Ascending aorta (tissue), 2 donors: ENCODE data around the gene GATA1. TPM values are rescaled to one million over a fixed set of nuclear protein-coding genes. Genes with fewer than 3 reads are reported as not detected.

Experiments
- DNase-seq, 2 donors: peaks; one replicate each; pipeline ENCODE4 v3.0.0-alpha.2; 2019; ENCODE audit warnings: low spot score in 2 of 2
- H3K27ac ChIP-seq, 2 donors: fragments of 200-600 bp; sonication (generic); one replicate each; pipeline ENCODE4 v1.5.1; 2016 to 2017; ENCODE audit warnings: mild to moderate bottlenecking in 1 of 2
- H3K27me3 ChIP-seq: fragments of 200-600 bp; sonication (generic); one replicate; pipeline ENCODE4 v1.5.1; 2017
- H3K36me3 ChIP-seq, 2 donors: fragments of 200-600 bp; sonication (generic); one replicate each; pipeline ENCODE4 v1.5.1; 2016
- H3K4me1 ChIP-seq, 2 donors: fragments of 200-600 bp; sonication (generic); one replicate each; pipeline ENCODE4 v1.5.1; 2016 to 2017; ENCODE audit warnings: mild to moderate bottlenecking in 1 of 2
- H3K4me3 ChIP-seq, 2 donors: fragments of 200-600 bp; sonication (generic); one replicate each; pipeline ENCODE4 v1.5.1; 2016 to 2017; ENCODE audit warnings: mild to moderate bottlenecking in 1 of 2
- H3K9me3 ChIP-seq, 2 donors: fragments of 200-600 bp; sonication (generic); one replicate each; pipeline ENCODE4 v1.5.1; 2016
- CTCF ChIP-seq, 3 experiments: fragments of 200-600 bp in 2 of 3; fragments of 450-650 bp in 1 of 3; sonication (generic) in 2 of 3; IDR thresholded peaks; one replicate each; pipeline ENCODE4 v1.5.1; 2016 to 2019; ENCODE audit warnings: antibody characterized with exemption in 3 of 3, mild to moderate bottlenecking in 1 of 3, moderate library complexity in 1 of 3
- intact Hi-C: fragments of 100-400 bp; cut with DNase I; formaldehyde crosslinking; loops from one replicate; pipeline ENCODE4 v1.15.1; 2023
- total RNA-seq: library from RNA; depleted of rRNA; stranded (reverse); fragments of >200 nt; gene quantifications from one replicate; pipeline ENCODE4 v1.1.0, GENCODE V29; 2016

Gene GATA1
- total RNA-seq, 1 donor from 2014 or later = not detected

GRCh38 chrX:48794911-48795515 lies 8.6 kb downstream of the GATA1 start:
- no peaks in the 10 kb centered on the region for H3K36me3 ChIP-seq
- no peaks in the 10 kb centered on the region for H3K4me1 ChIP-seq
- intact Hi-C loops = no loop called here
- no peak overlapping the region for H3K27ac ChIP-seq
- H3K4me3 ChIP-seq = no peak overlapping the region
- H3K27me3 ChIP-seq = no peaks in the 10 kb centered on the region
- DNase-seq = no peak
- no peak for TF ChIP-seq CTCF (IDR thresholded peaks at IDR 0.05)
- no peaks in the 10 kb centered on the region for H3K9me3 ChIP-seq

- Histone ChIP-seq H3K4me3 (no peak overlapping the region), H3K4me1 (no peaks in the 10 kb centered on the region), H3K27me3 (no peaks in the 10 kb centered on the region), H3K36me3 (no peaks in the 10 kb centered on the region), H3K27ac (no peak overlapping the region), H3K9me3 (no peaks in the 10 kb centered on the region)
- no peak for TF ChIP-seq CTCF (IDR thresholded peaks at IDR 0.05)
- no peak for DNase-seq
- intact Hi-C loops = no loop called here
These were observed 11.9 kb downstream of the GATA1 start for GRCh38 chrX:48798318-48798717.

GRCh38 chrX:48800574-48801279 lies 14.3 kb downstream of the GATA1 start:
- TF ChIP-seq CTCF (IDR thresholded peaks at IDR 0.05) = no peak
- no peaks in the 10 kb centered on the region for H3K9me3 ChIP-seq
- DNase-seq = no peak
- peak overlapping the region; percentile 88 to 90 for H3K27ac ChIP-seq
- no peaks in the 10 kb centered on the region for H3K27me3 ChIP-seq
- peaks cover 0 to 2% of the 10 kb centered on the region in 2 donors for H3K36me3 ChIP-seq
- peak overlapping the region; percentile 68 to 73 for H3K4me3 ChIP-seq
- no peaks in the 10 kb centered on the region for H3K4me1 ChIP-seq
- intact Hi-C loops = loop anchor here (1.0 to 10.0 kb wide), 8 partner anchors 63 to 1122 kb away; partner anchors contain the start of genes CLCN5, OTUD5, SUV39H1 and TBC1D25

GRCh38 chrX:48801280-48802088 lies 15.1 kb downstream of the GATA1 start, which contains the start of gene HDAC6:
TSS of gene HDAC6 (plus strand) at chrX:48802067. CDS start at chrX:48802693, 626 bp downstream.
- peak within 1 kb of the TSS; percentile 96 to 97 for H3K27ac ChIP-seq
- intact Hi-C loops = loop anchor here (1.0 to 10.0 kb wide), 9 partner anchors 64 to 1121 kb away; partner anchors contain the start of genes CLCN5, OTUD5, SUV39H1 and TBC1D25
- TF ChIP-seq CTCF (IDR thresholded peaks at IDR 0.05) = no peak
- H3K9me3 ChIP-seq = no peaks in the 10 kb centered on the region
- no peaks in the 10 kb centered on the region for H3K4me1 ChIP-seq
- DNase-seq = peak; percentile 93 to 98
- peak within 1 kb of the TSS; percentile 68 to 73 for H3K4me3 ChIP-seq
- H3K36me3 ChIP-seq = peaks cover 2% of the 10 kb centered on the region in 2 donors
- no peaks in the 10 kb centered on the region for H3K27me3 ChIP-seq

- no peaks in the 10 kb centered on the region for H3K27me3 ChIP-seq
- DNase-seq = peak; percentile 67 to 91
- H3K9me3 ChIP-seq = no peaks in the 10 kb centered on the region
- no peaks in the 10 kb centered on the region for H3K4me1 ChIP-seq
- H3K4me3 ChIP-seq = peak overlapping the region; percentile 60 to 71
- peak overlapping the region; percentile 96 to 97 for H3K27ac ChIP-seq
- TF ChIP-seq CTCF (IDR thresholded peaks at IDR 0.05) = no peak
- intact Hi-C loops = loop anchor here (2.0 to 10.0 kb wide), 6 partner anchors 89 to 1120 kb away; partner anchors contain the start of genes CLCN5, OTUD5, TBC1D25 and TFE3
- H3K36me3 ChIP-seq = peaks cover 2 to 4% of the 10 kb centered on the region in 2 donors
These were observed 15.9 kb downstream of the GATA1 start for GRCh38 chrX:48802089-48802904.
